HK-2 (cell line): ENCODE data around the gene BRD1.
"Not testable (repeated sequence)": the region's sequence is repeated elsewhere in the genome, so short reads cannot be mapped to it uniquely, and the experiment has no call there.

Experiments used
- DNase-seq: peaks from one replicate; pipeline ENCODE4 v3.0.0-alpha.2; 2018; ENCODE audit not compliant: unreplicated experiment

Gene BRD1

DNA sequence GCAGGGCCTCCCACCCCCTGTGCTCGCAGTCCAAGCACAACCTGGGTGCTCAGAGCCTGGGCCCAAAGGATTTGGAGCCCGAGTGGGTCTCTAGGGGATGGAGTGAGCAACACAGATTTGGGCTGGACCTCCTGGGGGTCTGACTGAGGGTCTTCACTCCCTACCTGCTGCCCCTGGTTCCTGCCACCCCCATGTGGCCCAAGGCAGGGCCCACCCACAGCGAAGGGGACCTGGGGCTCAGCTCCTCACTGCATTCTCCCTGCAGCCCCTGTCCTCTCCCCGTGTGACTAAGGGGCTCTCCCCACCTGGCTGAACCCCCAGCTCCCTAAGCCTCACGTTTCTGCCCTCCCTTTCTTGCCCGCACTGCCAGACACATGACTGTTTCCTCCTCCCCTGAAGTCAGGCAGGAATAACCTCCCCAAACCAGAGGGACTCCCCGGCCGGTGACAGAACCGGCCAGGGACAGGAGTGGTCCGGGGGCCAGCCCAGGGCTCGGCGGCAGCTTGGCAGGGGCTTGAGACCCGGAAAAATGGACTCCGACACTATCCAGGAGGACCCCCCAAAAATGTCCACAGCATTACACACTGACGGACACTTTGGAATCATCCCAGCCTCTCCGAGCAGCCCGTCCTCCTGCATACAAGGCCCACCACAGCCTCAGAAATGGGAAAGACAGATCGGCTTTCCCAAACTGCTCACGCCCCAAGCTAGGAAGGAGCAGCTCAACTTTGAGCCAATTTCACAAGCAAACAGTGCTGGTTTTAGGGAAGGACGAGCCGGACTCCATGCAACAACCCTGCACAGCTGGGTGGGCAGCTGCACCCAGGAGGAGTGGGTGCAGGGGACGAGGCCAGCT, 57.8 kb downstream of the BRD1 start:
- no peak for DNase-seq

DNA sequence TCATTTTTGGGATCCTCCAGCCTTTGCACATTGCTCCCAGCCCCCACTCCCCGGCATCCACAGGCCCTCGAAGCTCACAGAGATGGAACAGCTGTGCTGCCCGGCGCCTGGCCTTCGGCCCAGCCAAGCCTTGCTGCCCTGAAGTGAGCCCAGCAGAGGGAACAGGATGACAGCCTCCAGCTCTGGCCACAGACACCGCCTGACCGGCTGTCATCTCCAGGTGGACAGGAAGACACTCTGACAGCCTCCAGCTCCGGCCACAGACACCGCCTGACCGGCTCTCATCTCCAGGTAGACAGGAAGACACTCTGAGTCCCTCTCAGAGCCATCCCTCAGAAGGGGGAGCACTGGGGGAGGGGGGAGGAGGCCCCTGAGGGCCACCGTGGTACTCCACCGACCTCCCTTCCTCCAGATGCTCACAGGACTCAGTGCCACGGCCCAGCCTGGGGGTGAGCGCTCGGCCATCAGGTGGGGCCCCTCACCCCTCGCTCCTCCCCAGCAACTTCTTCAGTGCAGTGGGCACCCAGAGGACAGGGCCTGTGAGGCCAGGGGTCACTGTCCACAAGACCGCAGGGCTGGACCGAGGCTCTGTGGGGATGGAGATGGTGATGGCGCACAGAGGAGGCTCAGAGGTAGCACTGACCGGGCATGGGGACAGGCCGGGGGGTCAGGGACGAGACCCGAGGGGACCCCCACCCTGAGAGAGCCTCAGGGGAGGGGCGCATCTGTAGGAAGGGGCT, 58.6 kb downstream of the BRD1 start:
- DNase-seq: peak; percentile 20

DNA sequence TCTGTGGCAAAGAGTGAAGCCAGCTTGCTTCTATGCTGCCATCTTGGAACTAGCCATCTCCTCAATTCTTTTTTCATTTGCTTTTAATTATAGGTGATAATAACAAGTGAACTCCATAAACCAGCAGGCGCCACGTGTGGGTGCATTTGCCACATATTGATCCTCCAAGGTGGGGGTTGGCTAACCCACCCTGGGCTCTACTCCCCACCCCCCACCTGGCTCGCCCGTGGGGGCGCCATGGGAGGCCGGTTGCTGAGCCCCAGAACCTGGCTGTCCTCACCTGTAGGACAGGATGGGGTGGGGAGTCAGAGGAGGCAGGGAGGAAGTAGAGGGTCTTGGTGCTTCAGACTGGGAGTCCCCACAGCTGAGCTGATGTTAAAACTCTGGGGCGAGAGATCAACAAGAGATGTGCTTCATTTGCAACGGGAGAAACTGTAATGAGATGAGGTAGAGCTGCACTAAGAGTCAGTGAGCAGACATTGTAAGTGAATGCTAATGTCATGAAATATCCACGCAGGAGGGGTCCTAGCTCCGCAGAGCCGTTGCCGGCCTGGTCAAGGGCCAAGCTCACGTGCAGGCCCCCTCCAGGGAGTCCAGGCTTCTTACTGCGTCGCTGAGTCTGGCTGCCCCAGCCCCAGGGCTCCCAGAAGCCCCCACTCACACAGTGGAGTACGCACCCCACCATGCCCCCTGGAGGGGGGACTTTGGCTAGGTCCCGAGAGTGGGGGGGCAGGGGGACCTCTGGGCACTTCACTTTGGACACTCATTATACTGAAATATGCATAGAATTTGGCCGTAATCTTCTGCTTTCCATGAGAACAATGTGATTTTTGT, 59.4 kb downstream of the BRD1 start:
- no peak for DNase-seq

DNA sequence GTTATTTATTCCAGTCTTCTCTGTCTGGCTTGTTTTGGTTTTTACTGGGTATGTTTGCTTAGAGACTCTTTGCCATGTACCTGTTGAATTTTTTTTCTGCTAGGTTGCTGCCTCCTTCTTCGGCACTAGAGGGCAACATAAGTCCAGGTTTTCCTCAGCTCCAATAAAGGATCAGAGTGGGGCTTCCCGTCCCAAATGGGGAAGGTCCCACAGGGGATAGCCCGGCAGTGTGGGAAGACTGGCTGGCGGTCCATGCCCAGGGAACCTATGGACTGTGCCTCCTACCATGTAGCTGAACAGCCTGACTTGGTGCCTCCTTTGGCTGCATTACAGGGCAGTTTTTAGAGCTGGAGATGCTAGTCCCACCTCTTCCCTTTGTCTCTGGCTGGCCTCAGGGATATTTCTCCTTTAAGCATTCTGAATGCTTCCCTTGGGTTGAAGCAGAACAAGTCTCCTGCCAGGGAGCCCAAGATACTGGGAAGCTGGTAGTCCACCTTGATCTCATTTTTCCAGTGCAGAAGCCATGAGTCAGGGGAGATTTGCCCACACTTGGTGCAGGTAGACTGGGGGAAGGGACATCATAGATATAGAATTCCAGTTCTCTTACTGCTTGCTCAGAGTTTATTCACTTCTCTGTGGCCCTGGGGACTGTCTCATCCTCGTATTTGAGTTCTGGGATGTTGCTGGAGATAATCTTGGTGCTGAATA, 60.2 kb downstream of the BRD1 start:
- DNase-seq: peak; percentile 37

DNA sequence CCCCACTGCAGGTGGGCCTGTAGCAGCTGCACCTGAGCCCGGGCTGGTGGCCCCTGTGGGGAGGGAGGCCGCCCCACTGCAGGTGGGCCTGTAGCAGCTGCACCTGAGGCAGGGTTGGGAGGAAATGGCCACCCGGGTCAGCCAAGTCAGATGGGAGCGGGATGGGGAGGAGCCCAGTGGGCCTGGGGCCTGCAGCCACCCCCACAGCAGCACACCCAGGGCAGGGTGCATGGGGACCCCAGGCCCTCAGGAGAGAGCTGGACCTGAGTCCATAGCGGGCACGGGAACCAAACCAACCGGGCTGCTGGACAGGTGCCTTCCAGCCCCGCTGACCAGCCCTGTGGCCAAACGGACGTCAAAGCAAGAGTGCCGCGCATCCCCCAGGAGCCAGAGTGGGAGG, 61.7 kb downstream of the BRD1 start:
- DNase-seq: no peak

- DNase-seq: no peak
These were observed 62.4 kb downstream of the BRD1 start for GRCh38 chr22:49765091-49765771.

DNA sequence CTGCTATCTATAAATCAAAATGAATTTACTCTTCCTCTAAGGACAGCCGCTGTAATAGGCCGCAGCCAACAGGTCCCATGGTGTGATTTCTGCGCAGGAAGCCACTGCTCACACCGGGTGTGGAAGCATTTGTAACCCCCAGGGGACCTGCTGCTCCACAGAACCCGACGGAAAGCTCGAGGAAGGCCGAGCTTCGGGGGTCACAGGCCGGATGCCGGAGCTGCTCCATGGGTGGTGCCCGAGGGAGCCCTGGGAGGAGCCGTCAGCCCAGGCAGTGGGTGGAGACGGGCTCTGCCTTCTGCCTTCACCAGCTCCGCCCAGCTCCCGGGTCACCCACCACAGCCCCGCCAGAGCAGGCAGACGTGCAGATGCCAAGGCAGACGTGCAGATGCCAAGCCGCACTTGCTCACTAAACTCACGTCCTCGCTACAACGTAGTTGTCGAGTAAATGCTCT, 63.5 kb downstream of the BRD1 start:
- no peak for DNase-seq

- no peak for DNase-seq
These were observed 64.0 kb downstream of the BRD1 start for GRCh38 chr22:49763696-49764095.

DNA sequence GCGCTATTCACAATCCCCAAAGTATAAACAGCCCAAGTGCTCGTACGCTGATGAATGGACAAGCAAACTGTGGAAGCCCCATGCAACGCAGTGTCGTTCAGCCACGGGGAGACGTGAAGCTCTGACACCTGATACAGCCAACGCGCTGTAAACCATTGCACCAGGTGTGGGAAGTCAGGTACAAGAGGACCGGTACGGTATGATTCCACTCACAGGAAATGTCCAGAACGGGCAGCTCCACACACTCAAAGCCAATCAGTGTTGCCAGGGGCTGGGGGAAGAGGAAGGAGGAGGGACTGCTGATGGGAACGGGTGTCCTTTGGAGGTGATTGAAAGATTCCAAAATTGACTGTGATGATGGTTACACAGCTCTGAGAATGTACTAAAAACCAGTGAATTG, 64.5 kb downstream of the BRD1 start:
- DNase-seq: no peak

GRCh38 chr22:49762571-49762970, 65.1 kb downstream of the BRD1 start:
- not testable (repeated sequence) for DNase-seq

- DNase-seq: no peak
These were observed 65.8 kb downstream of the BRD1 start for GRCh38 chr22:49761836-49762235.

DNA sequence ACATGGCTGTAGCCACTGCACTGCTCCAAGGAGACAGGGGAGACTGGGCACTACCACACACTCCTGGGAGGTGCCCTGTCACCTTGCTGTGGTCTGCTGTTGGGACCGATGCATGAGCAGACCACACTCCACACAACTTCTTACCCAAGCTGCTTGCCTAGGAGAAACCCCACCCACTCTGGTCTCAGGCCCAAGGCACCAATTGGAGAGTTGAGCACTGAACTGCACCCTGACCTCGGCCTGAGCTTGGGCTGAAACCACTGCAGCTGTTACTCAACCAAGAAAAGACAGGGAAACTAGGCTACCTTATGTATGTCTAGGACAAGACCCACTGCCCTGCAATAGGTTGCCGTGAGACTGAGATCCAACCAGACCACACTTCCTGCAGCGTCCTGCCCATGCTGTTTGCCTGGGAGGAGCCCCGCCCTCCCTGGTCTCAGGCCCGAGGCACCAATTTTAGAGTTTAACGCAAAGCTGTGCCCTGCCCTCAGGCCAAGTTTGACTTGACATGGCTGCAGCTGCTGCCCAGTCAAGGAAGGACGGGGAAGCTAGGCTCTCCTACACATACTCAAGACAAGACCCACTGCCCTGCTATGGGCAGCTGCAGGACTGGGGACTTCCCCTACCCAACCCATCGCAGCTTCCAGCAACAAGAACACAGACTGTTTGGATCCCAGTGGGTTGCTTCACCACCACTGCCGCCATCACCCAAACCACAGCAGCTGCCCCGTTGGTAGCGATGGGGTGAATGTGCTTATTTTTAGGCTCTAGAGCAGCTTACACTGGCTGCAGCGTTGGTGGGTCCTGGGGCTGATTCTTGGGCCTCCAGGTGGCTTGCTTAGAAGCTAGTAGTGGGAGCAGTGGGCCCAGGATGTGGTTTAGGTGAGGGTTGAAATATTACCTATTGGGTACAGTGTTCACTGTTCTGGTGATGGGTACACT, 66.8 kb downstream of the BRD1 start:
- DNase-seq: no peak

- no peak for DNase-seq
These were observed 67.4 kb downstream of the BRD1 start for GRCh38 chr22:49760280-49760629.

GRCh38 chr22:49756676-49757075, 71.0 kb downstream of the BRD1 start:
- DNase-seq: no peak

GRCh38 chr22:49756201-49756600, 71.5 kb downstream of the BRD1 start:
- no peak for DNase-seq

DNA sequence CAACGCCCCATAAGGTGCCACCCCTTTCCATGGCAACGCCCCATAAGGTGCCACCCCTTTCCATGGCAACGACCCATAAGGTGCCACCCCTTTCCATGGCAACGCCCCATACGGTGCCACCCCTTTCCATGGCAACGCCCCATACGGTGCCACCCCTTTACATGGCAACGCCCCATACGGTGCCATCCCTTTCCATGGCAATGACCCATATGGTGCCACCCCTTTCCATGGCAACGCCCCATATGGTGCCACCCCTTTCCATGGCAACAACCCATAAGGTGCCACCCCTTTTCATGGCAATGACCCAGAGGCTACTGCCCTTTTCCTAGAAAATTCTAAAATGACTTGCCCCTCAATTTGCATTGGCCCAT, 72.1 kb downstream of the BRD1 start:
- DNase-seq: no peak

GRCh38 chr22:49754696-49755630, 72.7 kb downstream of the BRD1 start:
- no peak for DNase-seq

GRCh38 chr22:49753961-49754695, 73.5 kb downstream of the BRD1 start:
- no peak for DNase-seq
